ENCODE measurements around the gene GMPR2. TPM values are rescaled to one million over a fixed set of nuclear protein-coding genes. Genes with fewer than 3 reads are reported as not detected.

The GMPR2 gene
- total RNA-seq, 1 experiment from 2014 or later = 56.9 TPM

DNA sequence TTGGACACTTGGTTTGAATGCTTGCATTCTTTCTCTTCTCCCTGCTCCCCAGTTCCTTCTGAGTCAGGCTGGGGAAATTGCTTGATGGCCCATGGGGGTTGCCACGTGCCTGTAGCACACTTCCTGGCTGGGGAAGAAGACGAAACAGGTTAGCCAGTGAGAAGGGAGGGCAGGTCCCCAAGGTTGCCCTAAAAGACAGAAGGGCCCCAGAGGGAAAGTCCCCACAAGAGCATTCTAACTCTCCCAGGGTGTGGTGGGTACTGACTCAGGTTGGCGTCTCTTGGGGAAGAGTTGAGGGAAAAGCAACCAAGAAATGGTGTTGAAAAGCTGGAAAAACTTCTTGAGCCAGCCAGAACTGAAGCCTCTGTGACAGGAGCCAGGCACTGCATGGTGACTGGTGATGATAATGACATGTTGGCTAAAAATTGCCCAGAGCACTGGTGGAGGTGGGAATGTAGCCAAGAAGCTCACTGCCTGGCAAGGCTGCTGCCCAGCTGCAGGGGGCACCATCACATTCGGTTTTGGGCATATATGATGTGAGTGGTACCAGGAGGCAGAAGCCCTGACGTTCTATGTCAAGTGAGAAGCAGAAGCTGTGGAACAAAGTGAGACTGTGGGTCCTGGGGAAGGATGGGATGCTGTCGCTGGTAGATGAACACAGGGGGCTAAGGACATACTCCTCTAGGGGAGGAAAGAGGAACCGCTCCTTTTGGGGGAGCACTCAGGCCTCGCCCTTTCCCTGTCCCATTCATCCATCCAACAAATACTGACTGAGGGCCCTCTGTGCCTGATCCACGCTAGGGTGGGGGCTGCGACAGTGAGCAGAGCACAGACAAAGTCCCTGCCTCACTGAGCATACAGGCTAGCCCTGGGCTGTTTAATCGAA lies 46.8 kb downstream of the GMPR2 start:
- no TSS peak for BruUV-seq (replicated peaks)
- Histone ChIP-seq H3K36me3 (ENCODE audit: low read depth, low read length) (no peaks in the 10 kb centered on the region), H3K4me3 (ENCODE audit: low read length) (no peak overlapping the region), H3K9ac (ENCODE audit: low read length) (no peak overlapping the region), H3K9me3 (ENCODE audit: low read length) (no peaks in the 10 kb centered on the region), H3F3A (ENCODE audit: low read length, unreplicated experiment) (no peaks in the 10 kb centered on the region), H3K4me2 (ENCODE audit: low read length) (no peak overlapping the region), H3K79me2 (ENCODE audit: low read length) (no peaks in the 10 kb centered on the region), H3K27ac (ENCODE audit: low read length) (no peak overlapping the region), H4K20me1 (ENCODE audit: low read length) (no peaks in the 10 kb centered on the region), H3K27me3 (ENCODE audit: low read length) (no peaks in the 10 kb centered on the region), H3K4me1 (ENCODE audit: insufficient read depth, low read length) (peaks cover 7% of the 10 kb centered on the region), H2AFZ (ENCODE audit: low read length) (no peak overlapping the region), H3K9me2 (replicated peaks; ENCODE audit: low read length) (no peaks in the 10 kb centered on the region)
- ATAC-seq (no peak), DNase-seq (peak; percentile 56)
- POLR2A ChIA-PET (ENCODE audit: unreplicated experiment) = interaction anchor here (0.7 kb wide), 1 partner anchor 8 kb away, joined by 3 read pairs; the partner anchor contains the start of gene RABGGTA
- intact Hi-C loops (cut with micrococcal nuclease) = no loop called here
- TF ChIP-seq EZH2phosphoT487 (IDR thresholded peaks at IDR 0.05; ENCODE audit: borderline replicate concordance, low read length) = no peak
- TF ChIP-seq, protein P1, sequence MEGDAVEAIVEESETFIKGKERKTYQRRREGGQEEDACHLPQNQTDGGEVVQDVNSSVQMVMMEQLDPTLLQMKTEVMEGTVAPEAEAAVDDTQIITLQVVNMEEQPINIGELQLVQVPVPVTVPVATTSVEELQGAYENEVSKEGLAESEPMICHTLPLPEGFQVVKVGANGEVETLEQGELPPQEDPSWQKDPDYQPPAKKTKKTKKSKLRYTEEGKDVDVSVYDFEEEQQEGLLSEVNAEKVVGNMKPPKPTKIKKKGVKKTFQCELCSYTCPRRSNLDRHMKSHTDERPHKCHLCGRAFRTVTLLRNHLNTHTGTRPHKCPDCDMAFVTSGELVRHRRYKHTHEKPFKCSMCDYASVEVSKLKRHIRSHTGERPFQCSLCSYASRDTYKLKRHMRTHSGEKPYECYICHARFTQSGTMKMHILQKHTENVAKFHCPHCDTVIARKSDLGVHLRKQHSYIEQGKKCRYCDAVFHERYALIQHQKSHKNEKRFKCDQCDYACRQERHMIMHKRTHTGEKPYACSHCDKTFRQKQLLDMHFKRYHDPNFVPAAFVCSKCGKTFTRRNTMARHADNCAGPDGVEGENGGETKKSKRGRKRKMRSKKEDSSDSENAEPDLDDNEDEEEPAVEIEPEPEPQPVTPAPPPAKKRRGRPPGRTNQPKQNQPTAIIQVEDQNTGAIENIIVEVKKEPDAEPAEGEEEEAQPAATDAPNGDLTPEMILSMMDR (conservative IDR thresholded peaks at IDR 0.05; ENCODE audit: low read depth, low read length) = peak; percentile 56; the same call in 1 of the 2 replicates
- CTCF ChIA-PET = interaction anchor here (0.7 to 1.0 kb wide), 2 partner anchors 17 to 18 kb away, joined by 3 read pairs; no protein-coding TSS in a partner anchor

DNA sequence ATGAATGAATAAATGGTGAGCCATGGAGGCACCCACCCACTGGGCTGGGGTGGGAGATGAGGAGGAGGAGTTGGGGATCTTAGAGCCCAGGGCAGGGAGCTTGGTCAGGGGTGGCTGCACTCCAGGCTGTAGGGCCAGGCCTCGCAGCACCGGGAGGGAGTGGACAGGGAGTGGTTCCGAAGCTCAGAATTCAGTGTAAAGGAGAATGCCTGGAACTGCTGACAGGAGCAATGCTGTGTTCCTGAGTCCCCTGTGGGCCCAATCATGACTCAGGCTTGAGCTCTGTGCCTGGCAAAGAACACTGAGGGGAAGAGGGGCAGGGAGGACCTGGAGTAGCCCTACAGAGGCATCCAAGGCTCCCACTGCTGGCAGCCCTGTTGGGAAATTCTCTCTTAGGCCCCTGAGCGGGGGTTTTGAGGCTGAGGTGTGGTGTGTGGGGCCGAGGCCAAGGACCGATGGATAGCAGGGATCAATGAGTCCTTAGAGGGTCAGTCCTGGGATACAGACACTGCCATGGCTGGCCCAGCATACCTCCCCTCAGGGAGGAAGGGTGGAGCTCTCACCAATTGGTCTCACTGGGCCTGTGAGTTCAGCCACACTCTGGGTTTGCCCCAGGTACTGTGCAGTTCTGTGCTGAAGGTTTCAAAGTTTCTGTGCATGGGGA lies 48.2 kb downstream of the GMPR2 start:
- H3K4me3 ChIP-seq (ENCODE audit: low read length) = no peak overlapping the region
- BruUV-seq (replicated peaks) = no TSS peak
- TF ChIP-seq EZH2 (IDR thresholded peaks at IDR 0.05; ENCODE audit: low read length, unreplicated experiment) = no peak
- TF ChIP-seq, protein P1 (conservative IDR thresholded peaks at IDR 0.05; ENCODE audit: low read depth, low read length) = no peak
- TF ChIP-seq EZH2phosphoT487 (IDR thresholded peaks at IDR 0.05; ENCODE audit: borderline replicate concordance, low read length) = no peak
- DNase-seq (no peak), ATAC-seq (no peak)
- H3F3A ChIP-seq (ENCODE audit: low read length, unreplicated experiment) = no peaks in the 10 kb centered on the region
- CTCF ChIA-PET = no interaction called here
- no peak overlapping the region for H2AFZ ChIP-seq (ENCODE audit: low read length)
- H3K9me2 ChIP-seq (replicated peaks; ENCODE audit: low read length) = no peaks in the 10 kb centered on the region
- H3K36me3 ChIP-seq (ENCODE audit: low read depth, low read length) = no peaks in the 10 kb centered on the region
- H3K79me2 ChIP-seq (ENCODE audit: low read length) = no peaks in the 10 kb centered on the region
- no peak overlapping the region for H3K9ac ChIP-seq (ENCODE audit: low read length)
- H3K27ac ChIP-seq (ENCODE audit: low read length) = no peak overlapping the region
- H3K4me1 ChIP-seq (ENCODE audit: insufficient read depth, low read length) = peaks cover 7% of the 10 kb centered on the region
- H4K20me1 ChIP-seq (ENCODE audit: low read length) = no peaks in the 10 kb centered on the region
- POLR2A ChIA-PET (ENCODE audit: unreplicated experiment) = no interaction called here
- no peaks in the 10 kb centered on the region for H3K27me3 ChIP-seq (ENCODE audit: low read length)
- no peaks in the 10 kb centered on the region for H3K9me3 ChIP-seq (ENCODE audit: low read length)
- intact Hi-C loops (cut with micrococcal nuclease) = no loop called here
- H3K4me2 ChIP-seq (ENCODE audit: low read length) = no peak overlapping the region
